Spleen (tissue), 7 donors: Measurements from ENCODE around the gene ACTN3.

ENCODE experiments used
- POLR2A ChIP-seq, 3 donors: fragments of 450-650 bp; IDR thresholded peaks; one replicate each; pipeline ENCODE4 v1.5.1; 2017; ENCODE audit warnings: antibody characterized with exemption in 3 of 3, mild to moderate bottlenecking in 1 of 3
- TF ChIP-seq, protein P1 (sequence below), 11 experiments: fragments of 200-600 bp in 7 of 11; fragments of 450-650 bp in 4 of 11; sonication (generic) in 4 of 11; IDR thresholded peaks in 8 of 11; conservative IDR thresholded peaks in 3 of 11; 1 replicate in 7 of 11; 2 replicates in 4 of 11; pipeline versions ENCODE4 v1.4.0 to v1.8.0; 2016 to 2021; ENCODE audit warnings: antibody characterized with exemption in 11 of 11, inconsistent platforms in 4 of 11, mild to moderate bottlenecking in 1 of 11
- donor health status: DM: no; HTN: no; CAD: no; lungs with moderate emphysema.
- donor health status: DM: no; HTN: no; CAD: no.
- donor health status: DM: no; HTN: no; CAD: no.

DNA sequence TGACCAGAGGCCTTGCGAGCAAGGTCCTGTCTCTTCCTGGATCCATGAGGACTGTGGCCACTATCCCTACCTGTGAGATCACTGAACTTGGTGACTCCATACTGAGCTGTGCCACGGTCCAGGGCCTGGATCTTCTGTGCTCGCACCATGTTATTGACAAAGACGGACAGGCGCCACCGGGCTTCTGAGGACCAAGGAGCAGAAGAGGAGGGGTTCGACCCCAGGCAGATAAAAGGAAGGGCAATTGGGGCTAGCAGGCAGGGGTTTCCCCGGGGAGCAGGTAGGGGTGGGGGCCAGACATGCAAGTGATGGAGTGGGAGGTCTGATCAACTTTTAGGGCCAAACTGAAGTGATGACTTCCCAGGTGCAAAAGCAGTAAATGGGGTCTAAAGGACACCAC is 19.5 kb downstream of the ACTN3 start:
- TF ChIP-seq, protein P1, sequence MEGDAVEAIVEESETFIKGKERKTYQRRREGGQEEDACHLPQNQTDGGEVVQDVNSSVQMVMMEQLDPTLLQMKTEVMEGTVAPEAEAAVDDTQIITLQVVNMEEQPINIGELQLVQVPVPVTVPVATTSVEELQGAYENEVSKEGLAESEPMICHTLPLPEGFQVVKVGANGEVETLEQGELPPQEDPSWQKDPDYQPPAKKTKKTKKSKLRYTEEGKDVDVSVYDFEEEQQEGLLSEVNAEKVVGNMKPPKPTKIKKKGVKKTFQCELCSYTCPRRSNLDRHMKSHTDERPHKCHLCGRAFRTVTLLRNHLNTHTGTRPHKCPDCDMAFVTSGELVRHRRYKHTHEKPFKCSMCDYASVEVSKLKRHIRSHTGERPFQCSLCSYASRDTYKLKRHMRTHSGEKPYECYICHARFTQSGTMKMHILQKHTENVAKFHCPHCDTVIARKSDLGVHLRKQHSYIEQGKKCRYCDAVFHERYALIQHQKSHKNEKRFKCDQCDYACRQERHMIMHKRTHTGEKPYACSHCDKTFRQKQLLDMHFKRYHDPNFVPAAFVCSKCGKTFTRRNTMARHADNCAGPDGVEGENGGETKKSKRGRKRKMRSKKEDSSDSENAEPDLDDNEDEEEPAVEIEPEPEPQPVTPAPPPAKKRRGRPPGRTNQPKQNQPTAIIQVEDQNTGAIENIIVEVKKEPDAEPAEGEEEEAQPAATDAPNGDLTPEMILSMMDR (IDR thresholded peaks at IDR 0.05 in 8 of 11, conservative IDR thresholded peaks at IDR 0.05 in 3 of 11): no peak
- no peak for TF ChIP-seq POLR2A (IDR thresholded peaks at IDR 0.05)
